Endothelial cell of umbilical vein (primary cell): ENCODE results near the gene PRR5. TPM values are rescaled to one million over a fixed set of nuclear protein-coding genes. Genes with fewer than 3 reads are reported as not detected.

Source experiments
- BruUV-seq: library from RNA; stranded (reverse); fragments of 400-500 nt; replicated peaks from 2 replicates; lab custom pipeline; 2021; lab: Mats Ljungman, UMichigan
- CTCF ChIA-PET: fragments of 300-600, 350-600 bp; sonication (Branson Sonifier 250); formaldehyde crosslinking; loops from one replicate; lab custom pipeline; 2021; ENCODE audit warnings: antibody characterized with exemption, inconsistent platforms; lab: Charles Lee
- POLR2A ChIA-PET: fragments of 300-600, 350-600 bp; sonication (Branson Sonifier 250); formaldehyde crosslinking; loops from one replicate; lab custom pipeline; 2021; ENCODE audit warnings: antibody characterized with exemption, inconsistent platforms; lab: Charles Lee
- DNase-seq: peaks from one replicate; pipeline ENCODE4 v3.0.0-alpha.2; 2011; ENCODE audit warnings: low read depth, low spot score
- FAIRE-seq: peaks from 2 replicates; lab custom pipeline; 2011; peaks lifted over from hg19 to GRCh38; lab: Jason Lieb, UNC
- H2AFZ ChIP-seq: 2 replicates; pipeline ENCODE4 v1.6.0; 2012; ENCODE audit warnings: low read depth, low read length, control low read depth, inconsistent platforms
- H3K27ac ChIP-seq: 2 replicates; pipeline ENCODE4 v1.5.1; 2011; ENCODE audit warnings: low read depth, mild to moderate bottlenecking, control low read depth, low read length, moderate library complexity; ENCODE audit not compliant: insufficient read depth
- H3K27me3 ChIP-seq, 2 experiments: 2 replicates each; pipeline versions ENCODE4 v1.6.0 to v1.6.1; 2011; ENCODE audit warnings: low read length in 2 of 2, mixed read lengths in 1 of 2; ENCODE audit not compliant: control insufficient read depth in 2 of 2, insufficient read depth in 2 of 2
- H3K36me3 ChIP-seq, 2 experiments: 2 replicates in 1 of 2; 3 replicates in 1 of 2; pipeline ENCODE4 v1.5.1; 2011; ENCODE audit warnings: low read length in 2 of 2, mild to moderate bottlenecking in 1 of 2, moderate library complexity in 1 of 2; ENCODE audit not compliant: control insufficient read depth in 2 of 2, insufficient read depth in 2 of 2; ENCODE audit errors: extremely low read depth in 1 of 2
- H3K4me1 ChIP-seq: 3 replicates; pipeline ENCODE4 v1.5.1; 2011; ENCODE audit warnings: mild to moderate bottlenecking, low read length; ENCODE audit not compliant: control insufficient read depth, insufficient read depth; ENCODE audit errors: extremely low read depth
- H3K4me2 ChIP-seq: 2 replicates; pipeline ENCODE4 v1.6.1; 2011; ENCODE audit warnings: low read length, control low read depth, mixed read lengths; ENCODE audit not compliant: insufficient read depth
- H3K4me3 ChIP-seq, 3 experiments: fragments of 200-600 bp in 1 of 3; sonication (generic), shearing (Covaris generic) in 1 of 3; replicated peaks in 1 of 3; 2 replicates each; pipeline ENCODE4 v1.5.1; 2011 to 2016; ENCODE audit warnings: control low read depth in 3 of 3, low read length in 3 of 3, mild to moderate bottlenecking in 2 of 3, inconsistent platforms in 1 of 3, low read depth in 1 of 3, moderate library complexity in 1 of 3; ENCODE audit not compliant: insufficient read depth in 1 of 3
- H3K79me2 ChIP-seq: 2 replicates; pipeline ENCODE4 v1.6.0; 2012; ENCODE audit warnings: low read length, inconsistent platforms; ENCODE audit not compliant: control insufficient read depth, insufficient read depth
- H3K9ac ChIP-seq: replicated peaks from 2 replicates; pipeline ENCODE3; 2011; ENCODE audit warnings: low read length, control low read depth; ENCODE audit not compliant: insufficient read depth; ENCODE audit errors: extremely low read depth
- H3K9me1 ChIP-seq: replicated peaks from 3 replicates; pipeline ENCODE4 v1.6.0; 2011; ENCODE audit warnings: mild to moderate bottlenecking, low read length; ENCODE audit not compliant: control insufficient read depth, insufficient read depth; ENCODE audit errors: extremely low read depth
- H3K9me3 ChIP-seq: replicated peaks from 2 replicates; pipeline ENCODE4 v1.5.1; 2012; ENCODE audit warnings: low read length, inconsistent platforms; ENCODE audit not compliant: control insufficient read depth, insufficient read depth
- H4K20me1 ChIP-seq: replicated peaks from 2 replicates; pipeline ENCODE3; 2011; ENCODE audit warnings: mild to moderate bottlenecking, low read length; ENCODE audit not compliant: control insufficient read depth, insufficient read depth; ENCODE audit errors: extremely low read depth
- CTCF ChIP-seq, 2 donors: IDR thresholded peaks; 1 replicate in 1 of 2; 2 replicates in 1 of 2; pipeline ENCODE4 v1.5.1; 2011; ENCODE audit warnings: low read length in 2 of 2, mild to moderate bottlenecking in 2 of 2, moderate library complexity in 2 of 2, control low read depth in 1 of 2, inconsistent platforms in 1 of 2, low read depth in 1 of 2; ENCODE audit not compliant: insufficient read depth in 1 of 2; ENCODE audit errors: extremely low read depth in 1 of 2
- EZH2 ChIP-seq: IDR thresholded peaks from 2 replicates; pipeline ENCODE4 v1.6.1; 2012; ENCODE audit warnings: borderline replicate concordance, low read depth, mild to moderate bottlenecking, moderate library complexity, low read length, inconsistent platforms; ENCODE audit not compliant: severe bottlenecking
- FOS ChIP-seq: IDR thresholded peaks from 2 replicates; pipeline ENCODE4 v1.6.1; 2011; ENCODE audit warnings: mild to moderate bottlenecking, low read length, moderate library complexity, borderline replicate concordance; ENCODE audit not compliant: insufficient read depth
- GATA2 ChIP-seq: IDR thresholded peaks from 2 replicates; pipeline ENCODE4 v1.7.0; 2011; ENCODE audit warnings: low read depth, mild to moderate bottlenecking, moderate library complexity, mixed read lengths, low read length; ENCODE audit not compliant: insufficient read length, insufficient read depth
- JUN ChIP-seq: IDR thresholded peaks from 2 replicates; pipeline ENCODE4 v1.6.1; 2011; ENCODE audit warnings: borderline replicate concordance, low read depth; ENCODE audit not compliant: insufficient read length, insufficient read depth
- MAX ChIP-seq: IDR thresholded peaks from 2 replicates; pipeline ENCODE4 v1.6.1; 2011; ENCODE audit not compliant: insufficient read depth, insufficient read length
- MYC ChIP-seq: IDR thresholded peaks from one replicate; pipeline ENCODE4 v1.6.1; 2011; ENCODE audit warnings: mild to moderate bottlenecking, low read depth, low read length
- POLR2A ChIP-seq: IDR thresholded peaks from 2 replicates; pipeline ENCODE4 v1.6.1; 2012; ENCODE audit warnings: low read depth, mild to moderate bottlenecking, control low read depth, low read length
- POLR2AphosphoS5 ChIP-seq: IDR thresholded peaks from 2 replicates; pipeline ENCODE4 v1.6.1; 2012; ENCODE audit warnings: low read depth, mild to moderate bottlenecking, control low read depth, low read length, moderate library complexity; ENCODE audit not compliant: insufficient read depth
- dilution Hi-C: fragments of 300-500 bp; cut with MboI; formaldehyde crosslinking; loops from one replicate; pipeline ENCODE4 v1.15.0; 2019; ENCODE audit warnings: low sequenced_read_pairs; ENCODE audit not compliant: extremely low pct_ligation_motif_present
- intact Hi-C: fragments of 100-400 bp; cut with micrococcal nuclease; formaldehyde crosslinking; loops from one replicate; pipeline ENCODE4 v1.10.0; 2022
- polyA plus RNA-seq, 4 experiments: library from polyadenylated mRNA; depleted of rRNA in 3 of 4; stranded (reverse) in 3 of 4; unstranded in 1 of 4; fragments of >200 nt; gene quantifications; 2 replicates each; pipeline versions ENCODE4 v1.2.1 to v1.2.3, GENCODE V29; 2011 to 2012; ENCODE audit warnings: missing spikeins in 1 of 4
- total RNA-seq: library from RNA; stranded (reverse); gene quantifications from 2 replicates; pipeline ENCODE4 v1.2.3, GENCODE V29; 2021

Gene PRR5
- total and polyA plus RNA-seq, 2 donors (not counting 3 experiments of a cell fraction or from before 2014, with no cell fraction given) = 4.3 to 9.0 TPM

GRCh38 chr22:44667829-44668189 lies 34.2 kb upstream of the PRR5 start:
- Histone ChIP-seq H3K79me2 (no peaks in the 10 kb centered on the region), H4K20me1 (no peaks in the 10 kb centered on the region), H3K27me3 (peaks cover 0 to 2% of the 10 kb centered on the region in 2 experiments), H2AFZ (peak overlapping the region; percentile 50), H3K27ac (no peak overlapping the region), H3K4me1 (peaks cover 12% of the 10 kb centered on the region), H3K9ac (no peak overlapping the region), H3K4me3 (peak overlapping the region in 1 of 3 experiments; percentile 50), H3K9me1 (no peaks in the 10 kb centered on the region), H3K36me3 (no peaks in the 10 kb centered on the region), H3K4me2 (peak overlapping the region; percentile 21), H3K9me3 (no peaks in the 10 kb centered on the region)
- no peak for TF ChIP-seq MYC
- TF ChIP-seq JUN = no peak
- TF ChIP-seq EZH2 = no peak
- no peak for TF ChIP-seq MAX
- no peak for TF ChIP-seq POLR2A
- TF ChIP-seq FOS = no peak
- no peak for TF ChIP-seq POLR2AphosphoS5
- no peak for TF ChIP-seq CTCF (IDR thresholded peaks at IDR 0.05; ENCODE audit: extremely low read depth in 1 of 2, insufficient read depth in 1 of 2, low read depth in 1 of 2, low read length in 2 of 2)
- no peak for TF ChIP-seq GATA2
- ChIA-PET POLR2A (no interaction called here), CTCF (interaction anchor here (3.3 kb wide), 1 partner anchor 17 kb away, joined by 13 read pairs; no protein-coding TSS in a partner anchor)
- intact Hi-C loops = no loop called here
- FAIRE-seq = no peak
- no peak for DNase-seq
- BruUV-seq = no TSS peak
- dilution Hi-C loops = no loop called here
